ENCODE results near the gene ZDHHC11.
"Not testable (repeated sequence)": the region's sequence is repeated elsewhere in the genome, so short reads cannot be mapped to it uniquely, and the experiment has no call there.

The ZDHHC11 gene

DNA sequence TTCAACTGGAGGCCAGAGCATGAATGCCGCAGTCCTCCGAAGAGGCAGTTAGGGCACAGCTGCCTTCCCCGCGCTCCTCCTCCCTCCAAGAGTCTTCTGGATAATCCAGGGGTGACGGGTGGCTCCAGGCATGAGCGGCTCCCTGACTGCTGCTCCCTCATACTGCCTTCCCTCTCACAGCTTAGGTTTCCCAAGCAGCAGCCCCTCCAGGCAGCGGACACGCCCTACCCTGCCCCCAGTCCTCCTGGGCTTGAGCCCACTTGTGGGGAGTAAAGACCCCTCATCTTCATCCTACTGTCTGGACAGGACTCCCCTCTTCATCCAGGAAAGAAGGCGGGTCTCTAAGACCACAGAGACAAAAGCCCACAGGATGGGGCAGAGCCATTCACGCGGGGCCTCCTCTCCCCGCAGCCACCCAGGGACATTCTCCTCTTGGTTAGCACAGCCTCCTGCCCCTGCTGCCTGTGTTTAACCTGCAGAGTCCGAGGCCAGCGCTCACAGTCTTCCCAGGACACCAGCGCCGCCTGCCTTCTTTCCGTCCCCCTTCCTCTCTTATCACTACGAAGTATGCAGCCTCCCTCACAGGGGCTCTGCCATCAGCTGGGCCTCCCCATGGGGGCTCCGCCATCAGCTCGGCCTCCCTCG is 5.6 kb downstream of the ZDHHC11 start:
- not testable (repeated sequence) for FAIRE-seq; DNase-seq (ENCODE audit: low spot score)

DNA sequence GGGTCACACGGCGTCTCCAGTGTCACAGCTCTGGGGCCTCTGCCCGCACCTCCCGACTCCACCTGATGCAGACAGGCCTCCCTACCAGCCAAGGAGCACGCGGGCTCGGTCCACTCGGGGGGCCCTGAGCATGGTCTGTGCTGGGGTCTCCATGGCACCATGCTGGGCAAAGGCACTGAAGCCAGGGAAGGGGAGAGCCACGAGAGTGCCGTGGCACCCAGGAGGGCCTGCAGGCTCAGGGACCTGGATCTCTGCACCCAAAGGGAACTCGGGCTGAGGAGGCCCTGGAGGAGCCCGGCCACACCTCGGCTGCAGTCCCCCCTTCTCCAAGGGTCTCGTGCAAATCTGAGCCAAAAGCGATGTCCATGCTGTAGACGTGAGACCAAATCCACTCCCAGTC is 6.4 kb downstream of the ZDHHC11 start:
- FAIRE-seq; DNase-seq (ENCODE audit: low spot score): not testable (repeated sequence)

DNA sequence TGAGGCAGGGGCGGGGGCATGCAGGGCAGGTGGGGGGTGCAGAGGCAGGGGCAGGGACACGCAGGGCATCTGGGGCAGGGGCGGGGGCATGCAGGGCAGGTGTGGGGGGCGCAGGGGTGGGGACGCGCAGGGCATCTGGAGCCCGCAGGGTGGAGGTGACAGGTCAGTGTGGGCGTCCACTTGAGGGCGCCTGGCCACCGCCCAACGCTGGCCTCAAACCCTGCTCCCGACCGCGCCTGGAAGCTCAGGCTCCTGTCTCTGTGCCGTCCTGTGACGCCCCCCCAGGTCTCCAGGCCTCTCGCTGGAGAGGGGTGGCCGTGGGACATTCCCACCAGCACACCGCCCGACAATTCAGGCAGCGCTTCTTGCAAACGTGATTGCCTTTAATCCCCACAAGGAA is 6.9 kb downstream of the ZDHHC11 start:
- not testable (repeated sequence) for FAIRE-seq; DNase-seq (ENCODE audit: low spot score)

DNA sequence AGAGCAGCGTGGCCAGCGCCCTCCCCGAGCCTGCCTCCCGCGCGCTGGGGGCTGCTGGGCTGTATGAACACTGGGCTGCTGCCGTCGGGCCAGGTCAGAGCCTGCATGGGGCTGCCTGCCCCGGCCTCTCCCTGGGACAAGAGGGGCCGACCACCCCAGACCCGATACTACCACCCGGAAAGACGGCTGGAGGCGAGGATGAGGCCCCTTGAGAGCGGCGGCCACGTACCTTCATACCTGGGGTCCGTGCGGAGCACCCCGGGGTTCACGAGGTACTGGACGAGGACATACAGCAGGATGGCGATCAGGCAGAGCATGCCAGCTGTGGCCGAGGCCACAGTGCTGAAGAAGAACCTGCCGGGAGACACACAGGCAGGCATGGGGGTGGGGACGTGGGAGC is 7.4 kb downstream of the ZDHHC11 start:
- FAIRE-seq; DNase-seq (ENCODE audit: low spot score): not testable (repeated sequence)

DNA sequence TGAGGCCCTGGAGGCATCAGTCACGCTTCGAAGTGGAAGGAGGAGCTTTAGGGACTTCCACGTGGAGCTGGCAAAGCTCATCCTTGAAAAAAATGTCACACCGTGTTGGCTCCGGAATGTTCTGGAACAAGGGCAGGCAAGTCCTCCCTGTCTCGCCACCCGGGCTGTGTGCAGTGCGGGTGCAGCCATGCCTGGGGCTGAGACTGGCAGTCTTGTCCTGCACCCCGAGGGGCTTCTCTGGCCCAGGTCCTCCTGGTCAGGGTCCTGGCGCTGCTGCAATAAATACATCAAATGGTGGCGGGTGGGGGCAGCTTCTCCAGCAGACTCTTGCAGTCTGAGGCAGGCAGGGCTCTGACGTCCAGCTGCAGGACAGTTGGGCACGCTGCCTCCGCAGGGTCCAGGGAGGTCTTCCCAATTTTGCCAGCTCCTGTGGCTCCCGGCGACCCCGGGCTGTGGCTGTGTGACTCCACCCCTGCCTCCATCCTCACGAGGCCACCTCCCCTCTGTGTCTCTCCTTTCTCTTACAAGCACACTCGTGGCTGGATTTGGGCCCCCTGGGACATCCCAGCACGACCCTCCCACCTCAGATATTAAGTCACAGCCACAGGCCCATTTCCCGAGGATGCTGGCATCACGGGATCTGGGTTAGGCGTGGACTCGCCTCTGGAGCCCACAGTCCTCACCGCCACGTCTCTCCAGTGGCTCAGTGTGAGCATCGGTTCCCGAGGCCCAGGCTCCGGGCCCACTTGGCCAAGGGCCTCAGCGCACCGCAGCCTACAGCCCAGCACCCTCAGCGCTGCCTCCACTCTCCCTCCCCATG is 8.2 kb downstream of the ZDHHC11 start:
- FAIRE-seq; DNase-seq (ENCODE audit: low spot score): not testable (repeated sequence)

DNA sequence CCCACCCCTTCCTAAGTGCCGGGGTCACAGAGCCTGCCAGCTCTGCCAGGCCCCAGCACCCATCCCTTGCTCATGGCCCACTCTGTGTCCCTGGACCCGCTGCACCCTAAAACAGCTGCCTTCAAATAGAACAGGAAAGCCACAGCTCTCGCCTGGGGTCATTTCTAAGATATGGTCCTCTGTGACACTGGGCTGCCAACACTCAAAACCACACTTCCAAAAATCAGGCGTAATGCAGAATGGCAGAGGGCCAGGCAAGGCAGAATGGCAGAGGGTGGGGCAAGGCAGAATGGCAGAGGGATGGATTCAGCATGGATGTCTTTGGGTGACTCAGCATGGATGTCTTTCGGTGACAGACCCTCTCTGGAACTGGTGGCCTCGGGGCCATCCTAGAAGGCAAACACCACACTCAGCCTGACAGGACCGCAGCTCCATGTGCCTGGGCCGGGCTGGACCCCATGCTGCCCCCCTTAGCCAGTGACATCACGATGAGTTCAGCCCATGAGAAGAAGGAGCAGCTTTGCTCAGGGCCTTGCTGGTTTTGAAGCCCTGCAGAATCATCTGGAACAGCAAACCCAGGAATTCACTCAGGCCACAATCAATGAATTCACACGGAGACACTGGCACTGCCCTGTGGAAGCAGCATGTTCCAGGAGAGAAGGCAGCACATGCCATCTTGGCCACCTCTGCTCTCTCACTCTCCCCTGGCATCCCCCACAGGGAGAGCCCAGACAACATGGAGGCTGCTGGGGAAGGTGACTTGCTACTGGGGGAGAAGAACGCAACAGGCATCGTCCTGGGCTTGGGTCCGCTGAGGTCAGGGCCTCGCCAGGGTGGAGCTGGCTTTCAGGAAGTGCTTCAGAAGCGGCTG is 9.0 kb downstream of the ZDHHC11 start:
- FAIRE-seq; DNase-seq (ENCODE audit: low spot score): not testable (repeated sequence)

DNA sequence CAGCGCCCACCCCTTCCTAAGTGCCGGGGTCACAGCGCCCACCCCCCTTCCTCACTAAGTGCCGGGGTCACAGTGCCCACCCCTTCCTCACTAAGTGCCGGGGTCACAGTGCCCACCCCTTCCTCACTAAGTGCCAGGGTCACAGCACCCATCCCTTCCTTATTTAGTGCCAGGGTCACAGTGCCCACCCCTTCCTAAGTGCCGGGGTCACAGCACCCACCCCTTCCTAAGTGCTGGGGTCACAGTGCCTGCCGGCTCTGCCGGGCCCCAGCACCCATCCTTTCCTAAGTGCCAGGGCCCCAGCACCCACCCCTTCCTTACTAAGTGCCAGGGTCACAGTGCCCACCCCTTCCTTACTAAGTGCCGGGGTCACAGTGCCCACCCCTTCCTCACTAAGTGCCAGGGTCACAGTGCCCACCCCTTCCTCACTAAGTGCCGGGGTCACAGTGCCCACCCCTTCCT is 9.8 kb downstream of the ZDHHC11 start:
- DNase-seq (ENCODE audit: low spot score); FAIRE-seq: not testable (repeated sequence)

DNA sequence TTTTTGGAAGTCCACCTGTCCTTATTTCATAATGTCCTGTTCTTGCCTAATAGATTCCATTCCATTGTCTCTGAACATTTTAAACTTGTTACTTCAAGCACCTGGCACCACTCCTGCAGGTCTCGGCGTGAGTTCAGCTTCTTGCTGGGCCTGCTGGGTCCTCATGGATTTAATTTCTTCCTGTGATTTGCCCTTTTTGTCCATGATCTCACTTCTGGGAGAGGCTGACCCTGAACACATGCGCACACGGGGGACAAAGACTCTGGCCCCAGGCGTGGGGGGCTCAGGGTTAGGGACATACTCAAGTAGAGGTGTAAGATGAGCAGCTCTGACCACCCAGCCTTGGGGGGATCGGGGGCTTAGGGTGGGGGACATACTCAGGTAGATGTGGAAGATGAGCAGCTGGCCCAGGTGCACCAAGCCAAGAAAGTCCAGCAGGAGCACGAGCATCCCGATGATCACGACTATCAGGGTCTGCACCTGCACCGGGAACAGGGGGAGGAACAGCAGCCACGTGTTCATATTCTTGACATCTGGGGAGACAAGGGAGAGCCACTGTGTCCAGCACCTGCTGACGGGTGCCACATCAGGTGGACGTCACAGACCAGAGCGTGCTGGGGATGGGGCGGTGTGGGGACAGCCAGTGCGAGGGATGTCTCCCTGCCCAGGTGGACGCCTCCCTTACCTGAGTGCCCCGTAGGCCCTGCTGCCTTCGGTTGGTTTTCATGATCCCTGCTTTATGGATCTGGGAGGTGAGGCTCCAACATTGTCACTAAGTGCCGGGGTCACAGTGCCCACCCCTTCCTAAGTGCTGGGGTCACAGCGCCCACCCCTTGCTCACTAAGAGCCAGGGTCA is 10.4 kb downstream of the ZDHHC11 start:
- FAIRE-seq; DNase-seq (ENCODE audit: low spot score): not testable (repeated sequence)

DNA sequence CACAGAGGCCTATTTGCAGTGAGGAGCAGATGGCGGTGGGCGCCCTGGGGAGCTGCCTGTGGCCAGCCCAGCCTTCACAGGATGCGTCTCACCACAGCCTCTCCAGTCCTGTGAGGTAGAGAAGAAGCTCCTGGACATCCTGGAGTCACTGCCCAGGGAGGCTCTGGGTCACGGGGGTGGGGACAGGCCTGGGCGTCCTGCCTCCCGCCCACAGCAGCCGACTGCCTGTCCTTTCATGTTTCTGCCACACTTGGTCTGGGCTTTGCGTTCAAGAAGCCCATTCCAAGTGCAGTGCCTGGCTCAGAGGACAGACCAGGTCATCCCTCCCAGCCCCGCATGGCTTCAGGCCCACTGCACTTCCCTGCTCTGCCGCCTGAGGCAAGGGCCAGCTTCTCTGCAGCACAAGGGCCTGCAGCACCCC is 12.3 kb downstream of the ZDHHC11 start:
- not testable (repeated sequence) for FAIRE-seq; DNase-seq (ENCODE audit: low spot score)

DNA sequence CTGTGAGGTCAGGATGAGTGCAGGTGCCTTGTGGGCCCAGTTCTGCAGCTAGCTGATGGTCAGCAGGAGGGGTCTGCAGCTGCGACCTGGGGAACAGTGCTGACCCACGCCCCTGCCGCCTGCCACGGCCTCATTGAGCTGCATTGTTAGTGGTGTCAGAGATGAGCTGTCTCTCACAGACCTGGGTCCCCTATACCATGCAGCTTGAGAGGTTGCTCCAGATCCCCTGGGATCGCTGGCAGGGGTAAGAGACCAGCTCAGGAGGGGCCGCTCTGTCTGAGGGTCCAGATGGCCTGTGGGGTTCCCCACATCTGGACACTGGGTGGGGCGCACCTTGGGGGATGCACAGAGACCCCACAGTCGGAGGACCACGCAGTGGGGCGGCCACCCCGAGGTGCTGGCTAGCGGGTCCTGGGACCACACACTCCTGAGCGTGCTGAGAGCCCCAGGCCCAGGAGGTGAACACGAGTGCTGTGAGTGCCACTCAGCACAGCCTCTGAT is 13.1 kb downstream of the ZDHHC11 start:
- FAIRE-seq = not testable (repeated sequence)

DNA sequence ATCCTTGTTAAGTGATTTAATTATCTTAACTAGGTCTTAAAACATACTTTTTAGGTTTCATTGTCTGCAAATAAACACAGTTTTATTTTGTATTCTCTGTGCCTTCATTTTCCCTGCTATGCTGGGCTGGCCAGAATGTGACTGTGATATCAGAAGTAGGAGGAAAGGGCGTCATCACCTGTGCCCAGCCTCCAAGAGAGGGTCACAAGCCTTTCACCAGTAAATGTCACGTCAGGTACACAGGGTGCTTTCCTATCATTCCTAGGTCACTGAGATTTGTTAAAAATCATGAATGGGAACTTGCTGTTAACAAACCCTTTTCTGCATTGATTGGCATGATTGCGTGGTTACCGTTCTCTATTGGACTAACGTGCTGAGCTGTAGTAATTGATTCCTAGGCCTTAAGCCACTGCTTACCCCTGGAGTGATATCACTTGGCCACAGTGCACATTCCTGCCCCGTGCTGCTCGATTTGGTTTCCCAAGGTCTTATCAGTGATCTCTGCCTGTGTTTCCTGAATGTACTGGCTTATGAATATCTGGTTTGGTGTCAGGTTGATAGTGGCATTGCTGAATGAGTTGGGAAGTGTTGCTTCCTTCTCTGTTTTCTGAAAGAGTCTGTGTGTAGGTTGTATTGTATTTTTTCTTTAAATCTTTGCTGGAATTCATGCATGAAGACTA is 14.7 kb downstream of the ZDHHC11 start:
- FAIRE-seq; DNase-seq (ENCODE audit: low spot score): not testable (repeated sequence)

More for the DNA sequence above, 13.1 kb downstream of the ZDHHC11 start:
- not testable (repeated sequence) for DNase-seq (ENCODE audit: low spot score)

DNA sequence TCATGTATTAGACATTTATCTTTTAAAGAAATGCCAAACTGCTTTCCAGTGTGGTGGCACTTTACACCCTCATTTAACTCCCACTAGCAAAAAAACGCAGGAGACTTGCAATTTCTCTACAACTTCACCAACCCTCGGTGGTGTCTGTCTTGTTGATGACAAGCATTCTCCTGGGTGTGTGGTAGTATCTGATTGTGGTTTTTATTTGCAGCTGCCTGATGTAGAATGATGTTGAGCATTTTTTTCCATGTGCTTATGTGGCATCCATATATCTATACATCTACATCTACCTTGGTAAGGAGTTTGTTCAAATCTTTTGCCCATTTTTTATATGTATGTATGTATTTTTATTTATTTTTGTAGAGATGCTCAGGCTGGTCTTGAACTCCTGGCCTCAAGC is 16.8 kb downstream of the ZDHHC11 start:
- not testable (repeated sequence) for FAIRE-seq; DNase-seq (ENCODE audit: low spot score)

DNA sequence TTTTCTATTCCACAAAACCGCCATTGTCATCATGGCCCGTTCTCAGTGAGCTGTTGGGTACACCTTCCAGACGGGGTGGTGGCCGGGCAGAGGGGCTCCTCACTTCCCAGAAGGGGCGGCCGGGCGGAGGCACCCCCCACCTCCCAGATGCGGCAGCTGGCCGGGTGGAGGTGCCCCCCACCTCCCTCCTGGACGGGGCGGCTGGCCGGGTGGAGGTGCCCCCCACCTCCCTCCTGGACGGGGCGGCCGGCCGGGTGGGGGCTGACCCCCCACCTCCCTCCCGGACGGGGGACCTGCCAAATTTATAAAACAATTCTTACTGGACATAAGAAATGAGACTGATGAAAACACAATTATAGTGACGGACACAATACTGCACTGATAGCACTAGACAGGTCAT is 22.6 kb downstream of the ZDHHC11 start:
- FAIRE-seq; DNase-seq (ENCODE audit: low spot score): not testable (repeated sequence)

DNA sequence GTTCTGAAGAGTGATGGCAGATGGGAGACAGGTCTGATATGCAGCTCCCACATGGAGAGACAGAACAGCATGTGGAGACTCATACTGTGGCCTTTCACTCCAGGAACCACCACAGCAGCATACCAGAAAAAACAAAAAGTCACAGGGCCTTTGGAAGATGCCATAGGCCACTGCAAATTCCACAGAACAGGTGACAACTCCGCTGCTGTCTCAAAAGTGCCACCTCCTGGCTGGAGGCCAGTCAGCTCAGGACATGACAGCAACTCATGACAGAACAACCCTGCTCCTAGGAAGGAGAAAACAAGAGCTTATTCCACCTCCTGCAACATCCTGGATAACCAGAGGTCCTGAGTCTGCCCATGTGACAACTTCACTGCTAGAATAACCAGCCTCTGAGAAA is 25.2 kb downstream of the ZDHHC11 start:
- FAIRE-seq = not testable (repeated sequence)

DNA sequence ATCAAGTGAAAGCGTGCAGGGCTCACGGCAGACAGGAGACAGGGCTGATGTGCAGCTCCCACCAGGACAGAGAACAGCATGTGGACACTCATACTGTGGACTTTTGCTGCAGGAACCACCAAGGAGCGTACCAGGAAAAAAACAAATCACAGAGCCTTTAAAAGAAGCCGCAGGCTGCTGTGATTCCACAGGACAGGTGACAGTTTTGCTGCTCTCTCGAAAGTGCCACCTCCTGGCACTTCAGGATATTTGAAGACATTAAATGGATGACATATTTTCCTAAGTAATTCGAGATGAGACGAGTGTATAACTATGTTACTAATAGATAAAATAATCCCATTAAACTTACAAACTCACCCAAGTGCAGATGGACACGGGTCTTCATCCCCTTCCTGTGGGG is 29.3 kb downstream of the ZDHHC11 start:
- no peak for FAIRE-seq
- DNase-seq (ENCODE audit: low spot score) = no peak

More for the DNA sequence above, 25.2 kb downstream of the ZDHHC11 start:
- DNase-seq (ENCODE audit: low spot score) = not testable (repeated sequence)

DNA sequence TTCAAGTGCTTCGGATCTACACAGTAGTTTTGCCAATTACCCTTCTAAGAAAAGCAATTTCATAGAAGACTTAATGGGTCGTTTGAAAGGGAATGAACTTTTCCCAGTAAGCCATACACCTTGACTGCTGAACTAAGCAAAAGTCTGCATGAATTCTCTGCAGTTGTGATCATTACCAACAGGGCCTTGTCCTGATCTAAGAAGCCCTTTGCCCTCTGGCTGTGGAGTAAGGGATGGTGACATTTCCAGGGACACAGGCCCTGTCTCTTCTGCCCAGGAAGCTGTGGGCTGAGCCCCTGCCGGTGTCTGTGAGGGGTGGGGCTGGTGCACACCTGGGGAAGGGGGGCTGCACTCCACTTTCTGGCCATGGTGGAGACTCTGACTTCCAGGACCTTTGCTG is 30.5 kb downstream of the ZDHHC11 start:
- no peak for DNase-seq (ENCODE audit: low spot score)

DNA sequence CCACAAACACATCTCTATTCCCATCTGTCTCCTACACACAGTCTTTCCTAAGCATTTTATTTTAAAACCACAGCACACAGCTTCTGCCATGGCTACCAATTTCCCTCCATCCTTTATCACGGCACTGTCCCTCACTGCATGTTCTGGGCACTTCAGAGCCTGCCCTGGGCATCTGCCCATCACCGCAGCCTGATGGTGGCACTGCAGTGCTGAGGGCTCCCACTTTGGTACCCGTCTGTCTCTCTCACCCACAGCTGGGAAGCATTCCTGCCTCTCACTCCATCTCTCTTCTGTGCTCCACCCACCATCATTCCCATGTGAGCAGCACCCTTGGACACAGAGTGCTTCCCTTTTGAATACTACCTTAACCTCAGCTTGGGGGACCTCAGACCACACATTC is 31.7 kb downstream of the ZDHHC11 start:
- no peak for FAIRE-seq
- no peak for DNase-seq (ENCODE audit: low spot score)

More for the DNA sequence above, 30.5 kb downstream of the ZDHHC11 start:
- FAIRE-seq = no peak

DNA sequence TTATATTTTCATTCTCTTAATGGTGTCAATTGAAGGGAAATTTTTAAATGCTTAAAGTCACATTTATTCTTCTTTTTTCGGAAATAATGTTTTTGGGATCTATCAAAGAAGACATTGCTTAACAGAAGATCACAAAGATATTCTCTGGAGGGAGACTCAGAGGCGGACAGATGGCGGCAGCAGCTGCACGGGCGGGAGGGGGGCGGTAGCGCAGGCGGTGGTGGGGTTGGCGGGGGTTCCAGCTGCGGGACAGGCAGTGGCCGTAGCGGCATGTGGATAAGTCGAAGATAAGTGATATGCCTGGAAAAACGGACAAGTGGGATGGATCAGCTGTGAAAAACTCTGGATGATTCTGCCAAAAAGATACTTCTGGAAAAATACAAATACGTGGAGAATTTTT is 34.6 kb downstream of the ZDHHC11 start:
- FAIRE-seq (no peak), DNase-seq (ENCODE audit: low spot score) (no peak)

DNA sequence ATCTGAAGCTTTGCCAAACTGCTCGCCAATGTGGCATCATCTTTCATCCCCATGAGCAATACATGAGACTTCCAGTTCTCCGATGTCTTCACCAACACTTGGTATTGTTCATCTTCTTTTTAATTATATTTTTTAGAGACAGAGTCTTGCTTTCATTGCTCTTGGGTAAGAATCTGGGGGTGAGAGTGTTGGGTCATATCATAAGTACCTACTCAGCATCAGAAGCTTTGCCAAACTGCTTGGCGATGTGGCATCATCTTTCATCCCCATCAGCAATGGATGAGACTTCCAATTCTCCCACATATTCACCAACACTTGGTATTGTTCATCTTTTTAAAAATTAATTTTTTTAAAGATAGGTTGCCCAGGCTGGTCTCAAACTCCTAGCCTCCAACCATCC is 35.3 kb downstream of the ZDHHC11 start:
- FAIRE-seq (no peak), DNase-seq (ENCODE audit: low spot score) (no peak)

All from RCC 7860 (cell line).